Bronchial epithelial cell (primary cell): Measurements from ENCODE around the gene TIMM23. TPM values are rescaled to one million over a fixed set of nuclear protein-coding genes. Genes with fewer than 3 reads are reported as not detected.
"Not testable (repeated sequence)": the region's sequence is repeated elsewhere in the genome, so short reads cannot be mapped to it uniquely, and the experiment has no call there.

ENCODE experiments used
- DNase-seq: peaks from one replicate; pipeline ENCODE4 v3.0.0-alpha.2; 2010; ENCODE audit warnings: low read depth
- FAIRE-seq: peaks from 2 replicates; lab custom pipeline; 2011; peaks lifted over from hg19 to GRCh38; lab: Jason Lieb, UNC
- H3K27me3 ChIP-seq: 2 replicates; pipeline ENCODE4 v1.5.1; 2011; ENCODE audit warnings: low read length; ENCODE audit not compliant: control insufficient read depth, insufficient read depth
- H3K36me3 ChIP-seq: 2 replicates; pipeline ENCODE4 v1.5.1; 2011; ENCODE audit warnings: low read length; ENCODE audit not compliant: control insufficient read depth, insufficient read depth
- H3K4me3 ChIP-seq: 2 replicates; pipeline ENCODE4 v1.5.1; 2011; ENCODE audit warnings: mild to moderate bottlenecking, low read depth, low read length, control low read depth
- total RNA-seq: library from RNA; depleted of rRNA; stranded (reverse); fragments of >200 nt; gene quantifications from 2 replicates; pipeline ENCODE4 v1.2.1, GENCODE V29; 2014

The TIMM23 gene
- total RNA-seq: 86.4 and 114 TPM in 2 replicates

GRCh38 chr10:45972106-45972812 is at the start of gene TIMM23:
Gene TIMM23, plus strand, starts transcription at chr10:45972489. Its CDS starts 136 bp downstream, at chr10:45972625.
- H3K27me3 ChIP-seq, FAIRE-seq, H3K36me3 ChIP-seq: not testable (repeated sequence)
- peak; percentile 68 for DNase-seq
- H3K4me3 ChIP-seq: peak within 1 kb of the TSS; percentile 65

- H3K4me3 ChIP-seq, DNase-seq, H3K36me3 ChIP-seq, FAIRE-seq, H3K27me3 ChIP-seq: not testable (repeated sequence)
These were observed 45.5 kb upstream of the TIMM23 start for GRCh38 chr10:45926790-45927189.

GRCh38 chr10:45931305-45931704 is 41.0 kb upstream of the TIMM23 start:
- not testable (repeated sequence) for H3K36me3 ChIP-seq, FAIRE-seq, DNase-seq, H3K27me3 ChIP-seq, H3K4me3 ChIP-seq

- not testable (repeated sequence) for FAIRE-seq, H3K27me3 ChIP-seq, H3K36me3 ChIP-seq, H3K4me3 ChIP-seq, DNase-seq
These were observed 37.5 kb upstream of the TIMM23 start for GRCh38 chr10:45934788-45935187.

GRCh38 chr10:45939176-45939697 is 33.1 kb upstream of the TIMM23 start:
- H3K4me3 ChIP-seq, H3K36me3 ChIP-seq, DNase-seq, H3K27me3 ChIP-seq, FAIRE-seq: not testable (repeated sequence)

GRCh38 chr10:45941196-45941595 is 31.1 kb upstream of the TIMM23 start:
- not testable (repeated sequence) for DNase-seq, H3K27me3 ChIP-seq, H3K4me3 ChIP-seq, H3K36me3 ChIP-seq, FAIRE-seq

GRCh38 chr10:45945476-45945875 is 26.8 kb upstream of the TIMM23 start:
- H3K36me3 ChIP-seq, H3K27me3 ChIP-seq, FAIRE-seq, H3K4me3 ChIP-seq, DNase-seq: not testable (repeated sequence)

- not testable (repeated sequence) for H3K27me3 ChIP-seq, H3K36me3 ChIP-seq, H3K4me3 ChIP-seq, DNase-seq, FAIRE-seq
These were observed 24.9 kb upstream of the TIMM23 start for GRCh38 chr10:45947363-45947762.

- H3K36me3 ChIP-seq, FAIRE-seq, H3K4me3 ChIP-seq, H3K27me3 ChIP-seq: not testable (repeated sequence)
- DNase-seq: peak; percentile 2
These were observed 23.5 kb upstream of the TIMM23 start for GRCh38 chr10:45948801-45949200.

GRCh38 chr10:45954367-45954766 is 17.9 kb upstream of the TIMM23 start:
- H3K36me3 ChIP-seq, DNase-seq, H3K27me3 ChIP-seq, FAIRE-seq, H3K4me3 ChIP-seq: not testable (repeated sequence)

- H3K36me3 ChIP-seq, H3K4me3 ChIP-seq, DNase-seq, H3K27me3 ChIP-seq, FAIRE-seq: not testable (repeated sequence)
These were observed 15.7 kb upstream of the TIMM23 start for GRCh38 chr10:45956634-45957033.

GRCh38 chr10:45957928-45958327 is 14.4 kb upstream of the TIMM23 start:
- not testable (repeated sequence) for H3K27me3 ChIP-seq, FAIRE-seq, H3K36me3 ChIP-seq, DNase-seq, H3K4me3 ChIP-seq

GRCh38 chr10:45962686-45963452 is 9.4 kb upstream of the TIMM23 start:
- DNase-seq, FAIRE-seq, H3K4me3 ChIP-seq, H3K27me3 ChIP-seq, H3K36me3 ChIP-seq: not testable (repeated sequence)

- H3K36me3 ChIP-seq, H3K27me3 ChIP-seq, FAIRE-seq, DNase-seq: not testable (repeated sequence)
- H3K4me3 ChIP-seq: peak overlapping the region; percentile 65
These were observed 1.3 kb upstream of the TIMM23 start for GRCh38 chr10:45971019-45971418.
